ENCODE data around the gene TRUB2.

DNA sequence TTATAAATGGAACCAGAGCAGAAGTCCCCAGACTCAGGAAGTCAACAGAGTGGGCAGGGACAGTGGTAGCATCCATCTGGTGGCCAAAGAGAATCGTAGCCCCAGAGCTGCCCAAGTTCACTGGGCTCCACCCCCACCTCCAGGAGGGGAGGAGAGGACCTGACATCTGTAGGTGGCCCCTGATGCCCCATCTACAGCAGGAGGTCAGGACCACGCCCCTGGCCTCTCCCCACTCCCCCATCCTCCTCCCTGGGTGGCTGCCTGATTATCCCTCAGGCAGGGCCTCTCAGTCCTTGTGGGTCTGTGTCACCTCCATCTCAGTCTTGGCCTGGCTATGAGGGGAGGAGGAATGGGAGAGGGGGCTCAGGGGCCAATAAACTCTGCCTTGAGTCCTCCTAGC, 38.6 kb upstream of the TRUB2 start:
- TF ChIP-seq, protein P1, sequence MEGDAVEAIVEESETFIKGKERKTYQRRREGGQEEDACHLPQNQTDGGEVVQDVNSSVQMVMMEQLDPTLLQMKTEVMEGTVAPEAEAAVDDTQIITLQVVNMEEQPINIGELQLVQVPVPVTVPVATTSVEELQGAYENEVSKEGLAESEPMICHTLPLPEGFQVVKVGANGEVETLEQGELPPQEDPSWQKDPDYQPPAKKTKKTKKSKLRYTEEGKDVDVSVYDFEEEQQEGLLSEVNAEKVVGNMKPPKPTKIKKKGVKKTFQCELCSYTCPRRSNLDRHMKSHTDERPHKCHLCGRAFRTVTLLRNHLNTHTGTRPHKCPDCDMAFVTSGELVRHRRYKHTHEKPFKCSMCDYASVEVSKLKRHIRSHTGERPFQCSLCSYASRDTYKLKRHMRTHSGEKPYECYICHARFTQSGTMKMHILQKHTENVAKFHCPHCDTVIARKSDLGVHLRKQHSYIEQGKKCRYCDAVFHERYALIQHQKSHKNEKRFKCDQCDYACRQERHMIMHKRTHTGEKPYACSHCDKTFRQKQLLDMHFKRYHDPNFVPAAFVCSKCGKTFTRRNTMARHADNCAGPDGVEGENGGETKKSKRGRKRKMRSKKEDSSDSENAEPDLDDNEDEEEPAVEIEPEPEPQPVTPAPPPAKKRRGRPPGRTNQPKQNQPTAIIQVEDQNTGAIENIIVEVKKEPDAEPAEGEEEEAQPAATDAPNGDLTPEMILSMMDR (IDR thresholded peaks at IDR 0.05), result no peak
- no peak for TF ChIP-seq POLR2A (IDR thresholded peaks at IDR 0.05)
